ENCODE measurements around the gene AANAT. TPM values are rescaled to one million over a fixed set of nuclear protein-coding genes. Genes with fewer than 3 reads are reported as not detected.
A peak's percentile ranks its signal among the peaks of the same experiment; 100 is the strongest.
"Not testable (repeated sequence)": the region's sequence is repeated elsewhere in the genome, so short reads cannot be mapped to it uniquely, and the experiment has no call there.

The AANAT gene
- total RNA-seq, 2 experiments from 2014 or later = 0.36 TPM; not detected in 1

- no peaks in the 10 kb centered on the region for H3K9me3 Mint-ChIP-seq
- peaks cover 2% of the 10 kb centered on the region for H3K36me3 Mint-ChIP-seq
- peaks cover 27% of the 10 kb centered on the region for H3K4me1 Mint-ChIP-seq
- no peak for DNase-seq
- no peak overlapping the region for H3K27ac Mint-ChIP-seq
- no peaks in the 10 kb centered on the region for H3K27me3 Mint-ChIP-seq
- H3K4me3 Mint-ChIP-seq = peak overlapping the region; percentile 90
Observed at GRCh38 chr17:76500074-76500746, 32.8 kb downstream of the AANAT start.

- Mint-ChIP-seq H3K36me3 (peaks cover 2% of the 10 kb centered on the region), H3K27me3 (no peaks in the 10 kb centered on the region), H3K4me1 (peaks cover 27% of the 10 kb centered on the region)
Observed at GRCh38 chr17:76500747-76501017, 33.3 kb downstream of the AANAT start.

GRCh38 chr17:76501018-76501826 is 33.8 kb downstream of the AANAT start, which contains the start of gene RHBDF2:
TSS of gene RHBDF2 (minus strand) at chr17:76501423. CDS start at chr17:76481524, 19,899 bp downstream.
- Mint-ChIP-seq H3K9me3 (no peaks in the 10 kb centered on the region), H3K4me1 (peaks cover 27% of the 10 kb centered on the region), H3K4me3 (peak within 1 kb of the TSS; percentile 90), H3K27me3 (no peaks in the 10 kb centered on the region), H3K36me3 (peaks cover 2% of the 10 kb centered on the region), H3K27ac (peak within 1 kb of the TSS; percentile 92)
- DNase-seq = peak; percentile 97

More at GRCh38 chr17:76500747-76501017, 33.3 kb downstream of the AANAT start:
- no peak for DNase-seq
- H3K4me3 Mint-ChIP-seq = peak overlapping the region; percentile 90
- peak overlapping the region; percentile 74 for H3K27ac Mint-ChIP-seq
- no peaks in the 10 kb centered on the region for H3K9me3 Mint-ChIP-seq

- DNase-seq = no peak
- H3K4me3 Mint-ChIP-seq = peak overlapping the region; percentile 80
- H3K27me3 Mint-ChIP-seq = no peaks in the 10 kb centered on the region
- H3K4me1 Mint-ChIP-seq = peaks cover 26% of the 10 kb centered on the region
- peak overlapping the region; percentile 92 for H3K27ac Mint-ChIP-seq
- H3K36me3 Mint-ChIP-seq = peaks cover 2% of the 10 kb centered on the region
- no peaks in the 10 kb centered on the region for H3K9me3 Mint-ChIP-seq
Observed at GRCh38 chr17:76501827-76502307, 34.5 kb downstream of the AANAT start.

GRCh38 chr17:76502341-76503211 is 35.2 kb downstream of the AANAT start:
- no peak overlapping the region for H3K4me3 Mint-ChIP-seq

GRCh38 chr17:76504117-76504516 is 36.7 kb downstream of the AANAT start:
- H3K36me3 Mint-ChIP-seq = peaks cover 2% of the 10 kb centered on the region
- DNase-seq = no peak
- H3K4me3 Mint-ChIP-seq = no peak overlapping the region
- no peaks in the 10 kb centered on the region for H3K27me3 Mint-ChIP-seq
- H3K4me1 Mint-ChIP-seq = peaks cover 19% of the 10 kb centered on the region
- no peak overlapping the region for H3K27ac Mint-ChIP-seq
- H3K9me3 Mint-ChIP-seq = no peaks in the 10 kb centered on the region

More at GRCh38 chr17:76502341-76503211, 35.2 kb downstream of the AANAT start:
- Mint-ChIP-seq H3K9me3 (no peaks in the 10 kb centered on the region), H3K36me3 (peaks cover 2% of the 10 kb centered on the region), H3K27ac (peak overlapping the region; percentile 51), H3K27me3 (no peaks in the 10 kb centered on the region), H3K4me1 (peaks cover 24% of the 10 kb centered on the region)
- no peak for DNase-seq

GRCh38 chr17:76506408-76507345 is 39.3 kb downstream of the AANAT start:
- no peaks in the 10 kb centered on the region for H3K9me3 Mint-ChIP-seq
- peaks cover 5% of the 10 kb centered on the region for H3K4me1 Mint-ChIP-seq
- H3K27me3 Mint-ChIP-seq = no peaks in the 10 kb centered on the region
- H3K27ac Mint-ChIP-seq = peak overlapping the region; percentile 69
- H3K4me3 Mint-ChIP-seq = no peak overlapping the region
- no peaks in the 10 kb centered on the region for H3K36me3 Mint-ChIP-seq
- peak; percentile 87 for DNase-seq

GRCh38 chr17:76508472-76509063 is 41.2 kb downstream of the AANAT start:
- DNase-seq, H3K4me3 Mint-ChIP-seq, H3K4me1 Mint-ChIP-seq, H3K9me3 Mint-ChIP-seq, H3K36me3 Mint-ChIP-seq, H3K27ac Mint-ChIP-seq, H3K27me3 Mint-ChIP-seq: not testable (repeated sequence)

- H3K4me3 Mint-ChIP-seq = no peak overlapping the region
- peaks cover 18% of the 10 kb centered on the region for H3K4me1 Mint-ChIP-seq
- no peaks in the 10 kb centered on the region for H3K27me3 Mint-ChIP-seq
- no peak for DNase-seq
- H3K27ac Mint-ChIP-seq = no peak overlapping the region
- H3K36me3 Mint-ChIP-seq = no peaks in the 10 kb centered on the region
- no peaks in the 10 kb centered on the region for H3K9me3 Mint-ChIP-seq
Observed at GRCh38 chr17:76510831-76511244, 43.4 kb downstream of the AANAT start.

- no peaks in the 10 kb centered on the region for H3K36me3 Mint-ChIP-seq
- H3K27ac Mint-ChIP-seq = no peak overlapping the region
- no peak for DNase-seq
- no peaks in the 10 kb centered on the region for H3K27me3 Mint-ChIP-seq
- peaks cover 23% of the 10 kb centered on the region for H3K4me1 Mint-ChIP-seq
- H3K4me3 Mint-ChIP-seq = no peak overlapping the region
- no peaks in the 10 kb centered on the region for H3K9me3 Mint-ChIP-seq
Observed at GRCh38 chr17:76511668-76512365, 44.4 kb downstream of the AANAT start.

GRCh38 chr17:76512366-76513305 is 45.2 kb downstream of the AANAT start:
- Mint-ChIP-seq H3K9me3 (no peaks in the 10 kb centered on the region), H3K27me3 (no peaks in the 10 kb centered on the region), H3K4me3 (no peak overlapping the region), H3K4me1 (peaks cover 24% of the 10 kb centered on the region), H3K27ac (peak overlapping the region; percentile 26), H3K36me3 (no peaks in the 10 kb centered on the region)
- no peak for DNase-seq

GRCh38 chr17:76513306-76513692 is 45.9 kb downstream of the AANAT start:
- H3K36me3 Mint-ChIP-seq = no peaks in the 10 kb centered on the region
- no peaks in the 10 kb centered on the region for H3K9me3 Mint-ChIP-seq
- peak overlapping the region; percentile 26 for H3K27ac Mint-ChIP-seq
- no peak for DNase-seq
- H3K4me1 Mint-ChIP-seq = peaks cover 28% of the 10 kb centered on the region
- no peaks in the 10 kb centered on the region for H3K27me3 Mint-ChIP-seq
- H3K4me3 Mint-ChIP-seq = no peak overlapping the region

Data from activated naive CD8-positive, alpha-beta T cell treated with anti-CD3 and anti-CD28 coated beads for 36 hours (primary cell).